ENCODE measurements around the gene AIFM3. TPM values are rescaled to one million over a fixed set of nuclear protein-coding genes. Genes with fewer than 3 reads are reported as not detected.
A peak's percentile ranks its signal among the peaks of the same experiment; 100 is the strongest.

AIFM3 gene
- total and polyA plus RNA-seq, 2 of the 13 experiments (the other 11 are each of a cell fraction or from before 2014, with no cell fraction given) = 9.0 to 15.3 TPM

GRCh38 chr22:20963201-20964052, 3.6 kb upstream of the AIFM3 start (continued):
- TF ChIP-seq ZKSCAN8 (CRISPR knock-in tag; IDR thresholded peaks at IDR 0.05; ENCODE audit: borderline replicate concordance) (no peak), CC2D1A (CRISPR knock-in tag; IDR thresholded peaks at IDR 0.05) (no peak), FUBP1 (CRISPR knock-in tag; IDR thresholded peaks at IDR 0.05; ENCODE audit: borderline replicate concordance) (no peak), TBL1XR1 (IDR thresholded peaks at IDR 0.05; ENCODE audit: borderline replicate concordance, low read length, partially characterized antibody) (no peak), ZSCAN25 (CRISPR knock-in tag; IDR thresholded peaks at IDR 0.05) (peak; percentile 67; the same call in 1 of the 2 replicates), SP2 (CRISPR knock-in tag; IDR thresholded peaks at IDR 0.05) (no peak), AFF4 (CRISPR knock-in tag; IDR thresholded peaks at IDR 0.05) (no peak), MTA1 (CRISPR knock-in tag; IDR thresholded peaks at IDR 0.05; ENCODE audit: borderline replicate concordance) (peak; percentile 96; the same call in 1 of the 2 replicates), SMAD9 (CRISPR knock-in tag; IDR thresholded peaks at IDR 0.05) (no peak), ZNF570 (CRISPR knock-in tag; IDR thresholded peaks at IDR 0.05; ENCODE audit: borderline replicate concordance) (no peak), CBX5 (CRISPR knock-in tag; IDR thresholded peaks at IDR 0.05; ENCODE audit: borderline replicate concordance) (0 out of 2 replicates have a peak, but pooled peaks have one; percentile 44), PHF20 (CRISPR knock-in tag; IDR thresholded peaks at IDR 0.05) (no peak), CTCF (CRISPR knock-in tag; IDR thresholded peaks at IDR 0.05) (peak; percentile 21; the same call in 1 of the 2 replicates), ZNF329 (CRISPR knock-in tag; IDR thresholded peaks at IDR 0.05; ENCODE audit: low read depth) (no peak), GPN1 (CRISPR knock-in tag; IDR thresholded peaks at IDR 0.05; ENCODE audit: borderline replicate concordance) (no peak)
- TF ChIP-seq, protein P1, sequence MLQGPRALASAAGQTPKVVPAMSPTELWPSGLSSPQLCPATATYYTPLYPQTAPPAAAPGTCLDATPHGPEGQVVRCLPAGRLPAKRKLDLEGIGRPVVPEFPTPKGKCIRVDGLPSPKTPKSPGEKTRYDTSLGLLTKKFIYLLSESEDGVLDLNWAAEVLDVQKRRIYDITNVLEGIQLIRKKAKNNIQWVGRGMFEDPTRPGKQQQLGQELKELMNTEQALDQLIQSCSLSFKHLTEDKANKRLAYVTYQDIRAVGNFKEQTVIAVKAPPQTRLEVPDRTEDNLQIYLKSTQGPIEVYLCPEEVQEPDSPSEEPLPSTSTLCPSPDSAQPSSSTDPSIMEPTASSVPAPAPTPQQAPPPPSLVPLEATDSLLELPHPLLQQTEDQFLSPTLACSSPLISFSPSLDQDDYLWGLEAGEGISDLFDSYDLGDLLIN (CRISPR knock-in tag; IDR thresholded peaks at IDR 0.05; ENCODE audit: borderline replicate concordance) = no peak
- TF ChIP-seq, protein P2, sequence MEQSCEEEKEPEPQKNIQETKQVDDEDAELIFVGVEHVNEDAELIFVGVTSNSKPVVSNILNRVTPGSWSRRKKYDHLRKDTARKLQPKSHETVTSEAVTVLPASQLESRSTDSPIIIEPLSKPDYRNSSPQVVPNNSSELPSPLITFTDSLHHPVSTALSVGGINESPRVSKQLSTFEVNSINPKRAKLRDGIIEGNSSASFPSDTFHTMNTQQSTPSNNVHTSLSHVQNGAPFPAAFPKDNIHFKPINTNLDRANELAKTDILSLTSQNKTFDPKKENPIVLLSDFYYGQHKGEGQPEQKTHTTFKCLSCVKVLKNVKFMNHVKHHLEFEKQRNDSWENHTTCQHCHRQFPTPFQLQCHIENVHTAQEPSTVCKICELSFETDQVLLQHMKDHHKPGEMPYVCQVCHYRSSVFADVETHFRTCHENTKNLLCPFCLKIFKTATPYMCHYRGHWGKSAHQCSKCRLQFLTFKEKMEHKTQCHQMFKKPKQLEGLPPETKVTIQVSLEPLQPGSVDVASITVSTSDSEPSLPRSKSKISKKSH (CRISPR knock-in tag; IDR thresholded peaks at IDR 0.05; ENCODE audit: borderline replicate concordance) = 0 out of 2 replicates have a peak, but pooled peaks have one; percentile 35
